HG03039 (cell line): ENCODE data around the gene ERAL1.
"Not testable (repeated sequence)": the region's sequence is repeated elsewhere in the genome, so short reads cannot be mapped to it uniquely, and the experiment has no call there.

ENCODE experiments used
- ATAC-seq: cut with Tn5 transposase; IDR thresholded peaks from one replicate; pipeline ENCODE4 v1.9.1; 2021; ENCODE audit warnings: mild to moderate bottlenecking, moderate library complexity; ENCODE audit not compliant: unreplicated experiment

The ERAL1 gene

GRCh38 chr17:28878158-28878910 is 23.5 kb downstream of the ERAL1 start:
- ATAC-seq, result no peak

- no peak for ATAC-seq
Measured at GRCh38 chr17:28878981-28879380, 24.2 kb downstream of the ERAL1 start.

- no peak for ATAC-seq
Measured at GRCh38 chr17:28879886-28880571, 25.2 kb downstream of the ERAL1 start.

- no peak for ATAC-seq
Measured at GRCh38 chr17:28880572-28880945, 25.7 kb downstream of the ERAL1 start.

- no peak for ATAC-seq
Measured at GRCh38 chr17:28881533-28882056, 26.8 kb downstream of the ERAL1 start.

- ATAC-seq, result no peak
Measured at GRCh38 chr17:28882154-28882895, 27.5 kb downstream of the ERAL1 start.

- no peak for ATAC-seq
Measured at GRCh38 chr17:28883967-28884702, 29.3 kb downstream of the ERAL1 start.

- no peak for ATAC-seq
Measured at GRCh38 chr17:28885363-28885762, 30.5 kb downstream of the ERAL1 start.

GRCh38 chr17:28885951-28886350 is 31.1 kb downstream of the ERAL1 start:
- ATAC-seq, result no peak

- ATAC-seq, result no peak
Measured at GRCh38 chr17:28887871-28888471, 33.2 kb downstream of the ERAL1 start.

GRCh38 chr17:28888832-28889231 is 34.0 kb downstream of the ERAL1 start:
- ATAC-seq, result no peak

GRCh38 chr17:28889996-28890395 is 35.2 kb downstream of the ERAL1 start:
- no peak for ATAC-seq

GRCh38 chr17:28891201-28891600 is 36.4 kb downstream of the ERAL1 start:
- no peak for ATAC-seq

- no peak for ATAC-seq
Measured at GRCh38 chr17:28892024-28892423, 37.2 kb downstream of the ERAL1 start.

GRCh38 chr17:28893248-28894183 is 38.7 kb downstream of the ERAL1 start:
- ATAC-seq, result not testable (repeated sequence)

GRCh38 chr17:28895794-28896447 is 41.1 kb downstream of the ERAL1 start:
- no peak for ATAC-seq

- ATAC-seq, result no peak
Measured at GRCh38 chr17:28896491-28896883, 41.7 kb downstream of the ERAL1 start.

GRCh38 chr17:28896884-28897768 is 42.3 kb downstream of the ERAL1 start, which contains the start of gene FLOT2:
FLOT2 (minus strand) TSS chr17:28897733; CDS start chr17:28897574, 159 bp downstream.
- ATAC-seq, result no peak
